ENCODE data around the gene CCR2.

The CCR2 gene

GRCh38 chr3:46354984-46355383, 1.1 kb downstream of the CCR2 start:
- DNase-seq (ENCODE audit: low read depth), result no peak

GRCh38 chr3:46356276-46356675, 2.4 kb downstream of the CCR2 start:
- no peak for DNase-seq (ENCODE audit: low read depth)

GRCh38 chr3:46356909-46357308, 3.0 kb downstream of the CCR2 start:
- DNase-seq (ENCODE audit: low read depth), result no peak

- no peak for DNase-seq (ENCODE audit: low read depth)
Observed at GRCh38 chr3:46358466-46358865, 4.6 kb downstream of the CCR2 start.

- DNase-seq (ENCODE audit: low read depth), result no peak
Observed at GRCh38 chr3:46359733-46360493, 6.0 kb downstream of the CCR2 start.

- no peak for DNase-seq (ENCODE audit: low read depth)
Observed at GRCh38 chr3:46360907-46361306, 7.0 kb downstream of the CCR2 start.

- no peak for DNase-seq (ENCODE audit: low read depth)
Observed at GRCh38 chr3:46361408-46362283, 7.7 kb downstream of the CCR2 start.

- DNase-seq (ENCODE audit: low read depth), result no peak
Observed at GRCh38 chr3:46365041-46365440, 11.1 kb downstream of the CCR2 start.

GRCh38 chr3:46365737-46366524, 12.0 kb downstream of the CCR2 start:
- DNase-seq (ENCODE audit: low read depth), result no peak

- no peak for DNase-seq (ENCODE audit: low read depth)
Observed at GRCh38 chr3:46367811-46368210, 13.9 kb downstream of the CCR2 start.

- peak; percentile 53 for DNase-seq (ENCODE audit: low read depth)
Observed at GRCh38 chr3:46368569-46368968, 14.7 kb downstream of the CCR2 start.

GRCh38 chr3:46369151-46369550, 15.2 kb downstream of the CCR2 start:
- DNase-seq (ENCODE audit: low read depth), result no peak

- DNase-seq (ENCODE audit: low read depth), result no peak
Observed at GRCh38 chr3:46369675-46370132, 15.8 kb downstream of the CCR2 start.

- DNase-seq (ENCODE audit: low read depth), result no peak
Observed at GRCh38 chr3:46370839-46371518, 17.1 kb downstream of the CCR2 start, which contains the start of gene CCR5. Gene CCR5, plus strand, starts transcription at chr3:46370946. Its CDS starts 1,957 bp downstream, at chr3:46372903.

GRCh38 chr3:46371519-46372340, 17.8 kb downstream of the CCR2 start:
- no peak for DNase-seq (ENCODE audit: low read depth)

GRCh38 chr3:46372492-46373359, 18.8 kb downstream of the CCR2 start:
- no peak for DNase-seq (ENCODE audit: low read depth)

GRCh38 chr3:46374755-46375154, 20.8 kb downstream of the CCR2 start:
- DNase-seq (ENCODE audit: low read depth), result no peak

- no peak for DNase-seq (ENCODE audit: low read depth)
Observed at GRCh38 chr3:46375218-46375617, 21.3 kb downstream of the CCR2 start.

- no peak for DNase-seq (ENCODE audit: low read depth)
Observed at GRCh38 chr3:46375814-46376213, 21.9 kb downstream of the CCR2 start.

Data from activated T-helper 9 cell treated with anti-CD3 and anti-CD28 coated beads, Interleukin-2, amount 50 U/mL, for 16 hours (primary cell).